TTC549 (cell line): ENCODE results near the gene INTS11.

Source experiments
- FAIRE-seq: peaks from 2 replicates; lab custom pipeline; 2012; peaks lifted over from hg19 to GRCh38; lab: Jason Lieb, UNC

INTS11 gene

DNA sequence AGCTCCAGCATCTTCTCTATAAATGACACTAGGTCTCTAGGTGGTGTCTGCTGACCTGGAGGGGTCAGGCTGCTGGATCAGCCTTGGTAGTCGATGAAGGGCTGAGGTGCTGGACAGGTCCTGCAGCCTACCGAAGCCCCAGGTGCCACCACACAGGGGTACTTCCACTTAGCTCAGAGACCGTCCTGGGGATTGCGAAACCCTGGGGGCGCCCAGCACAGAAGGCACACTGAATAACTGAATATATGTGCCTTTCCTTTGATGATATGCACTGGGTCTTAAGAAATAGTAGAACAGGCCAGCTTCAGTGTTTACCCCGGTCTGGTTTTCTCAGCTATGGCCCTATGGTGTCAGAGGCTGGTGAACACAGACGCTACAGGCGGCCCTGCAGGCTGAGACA, 61.7 kb downstream of the INTS11 start:
- FAIRE-seq, result no peak

DNA sequence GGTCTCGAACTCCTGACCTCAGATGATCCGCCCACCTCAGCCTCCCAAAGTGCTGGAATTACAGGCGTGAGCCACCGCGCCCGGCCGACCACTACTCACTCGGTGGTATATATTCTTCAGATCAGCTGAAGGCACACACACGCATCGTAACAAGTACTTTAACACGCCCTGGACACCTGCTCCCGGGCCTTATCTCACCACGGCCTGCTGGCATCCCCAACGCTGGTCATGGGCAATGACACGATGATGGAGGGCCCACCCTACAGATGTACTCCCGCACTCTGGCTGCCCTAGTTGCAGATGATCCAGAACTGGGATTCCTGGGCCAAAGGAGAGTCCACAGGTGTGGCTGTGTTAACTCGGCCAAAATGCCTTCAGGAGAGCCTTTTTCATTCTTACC, 62.4 kb downstream of the INTS11 start:
- FAIRE-seq, result no peak
